Endothelial cell of umbilical vein (primary cell): ENCODE data around the gene DCHS2. TPM values are rescaled to one million over a fixed set of nuclear protein-coding genes. Genes with fewer than 3 reads are reported as not detected.

Source experiments
- BruUV-seq: library from RNA; stranded (reverse); fragments of 400-500 nt; replicated peaks from 2 replicates; lab custom pipeline; 2021; lab: Mats Ljungman, UMichigan
- CTCF ChIA-PET: fragments of 300-600, 350-600 bp; sonication (Branson Sonifier 250); formaldehyde crosslinking; loops from one replicate; lab custom pipeline; 2021; ENCODE audit warnings: antibody characterized with exemption, inconsistent platforms; lab: Charles Lee
- POLR2A ChIA-PET: fragments of 300-600, 350-600 bp; sonication (Branson Sonifier 250); formaldehyde crosslinking; loops from one replicate; lab custom pipeline; 2021; ENCODE audit warnings: antibody characterized with exemption, inconsistent platforms; lab: Charles Lee
- DNase-seq: peaks from one replicate; pipeline ENCODE4 v3.0.0-alpha.2; 2011; ENCODE audit warnings: low read depth, low spot score
- FAIRE-seq: peaks from 2 replicates; lab custom pipeline; 2011; peaks lifted over from hg19 to GRCh38; lab: Jason Lieb, UNC
- H2AFZ ChIP-seq: 2 replicates; pipeline ENCODE4 v1.6.0; 2012; ENCODE audit warnings: low read depth, low read length, control low read depth, inconsistent platforms
- H3K27ac ChIP-seq: 2 replicates; pipeline ENCODE4 v1.5.1; 2011; ENCODE audit warnings: low read depth, mild to moderate bottlenecking, control low read depth, low read length, moderate library complexity; ENCODE audit not compliant: insufficient read depth
- H3K27me3 ChIP-seq, 2 experiments: 2 replicates each; pipeline versions ENCODE4 v1.6.0 to v1.6.1; 2011; ENCODE audit warnings: low read length in 2 of 2, mixed read lengths in 1 of 2; ENCODE audit not compliant: control insufficient read depth in 2 of 2, insufficient read depth in 2 of 2
- H3K36me3 ChIP-seq, 2 experiments: 2 replicates in 1 of 2; 3 replicates in 1 of 2; pipeline ENCODE4 v1.5.1; 2011; ENCODE audit warnings: low read length in 2 of 2, mild to moderate bottlenecking in 1 of 2, moderate library complexity in 1 of 2; ENCODE audit not compliant: control insufficient read depth in 2 of 2, insufficient read depth in 2 of 2; ENCODE audit errors: extremely low read depth in 1 of 2
- H3K4me1 ChIP-seq: 3 replicates; pipeline ENCODE4 v1.5.1; 2011; ENCODE audit warnings: mild to moderate bottlenecking, low read length; ENCODE audit not compliant: control insufficient read depth, insufficient read depth; ENCODE audit errors: extremely low read depth
- H3K4me2 ChIP-seq: 2 replicates; pipeline ENCODE4 v1.6.1; 2011; ENCODE audit warnings: low read length, control low read depth, mixed read lengths; ENCODE audit not compliant: insufficient read depth
- H3K4me3 ChIP-seq, 3 experiments: fragments of 200-600 bp in 1 of 3; sonication (generic), shearing (Covaris generic) in 1 of 3; replicated peaks in 1 of 3; 2 replicates each; pipeline ENCODE4 v1.5.1; 2011 to 2016; ENCODE audit warnings: control low read depth in 3 of 3, low read length in 3 of 3, mild to moderate bottlenecking in 2 of 3, inconsistent platforms in 1 of 3, low read depth in 1 of 3, moderate library complexity in 1 of 3; ENCODE audit not compliant: insufficient read depth in 1 of 3
- H3K79me2 ChIP-seq: 2 replicates; pipeline ENCODE4 v1.6.0; 2012; ENCODE audit warnings: low read length, inconsistent platforms; ENCODE audit not compliant: control insufficient read depth, insufficient read depth
- H3K9ac ChIP-seq: replicated peaks from 2 replicates; pipeline ENCODE3; 2011; ENCODE audit warnings: low read length, control low read depth; ENCODE audit not compliant: insufficient read depth; ENCODE audit errors: extremely low read depth
- H3K9me1 ChIP-seq: replicated peaks from 3 replicates; pipeline ENCODE4 v1.6.0; 2011; ENCODE audit warnings: mild to moderate bottlenecking, low read length; ENCODE audit not compliant: control insufficient read depth, insufficient read depth; ENCODE audit errors: extremely low read depth
- H3K9me3 ChIP-seq: replicated peaks from 2 replicates; pipeline ENCODE4 v1.5.1; 2012; ENCODE audit warnings: low read length, inconsistent platforms; ENCODE audit not compliant: control insufficient read depth, insufficient read depth
- H4K20me1 ChIP-seq: replicated peaks from 2 replicates; pipeline ENCODE3; 2011; ENCODE audit warnings: mild to moderate bottlenecking, low read length; ENCODE audit not compliant: control insufficient read depth, insufficient read depth; ENCODE audit errors: extremely low read depth
- EZH2 ChIP-seq: IDR thresholded peaks from 2 replicates; pipeline ENCODE4 v1.6.1; 2012; ENCODE audit warnings: borderline replicate concordance, low read depth, mild to moderate bottlenecking, moderate library complexity, low read length, inconsistent platforms; ENCODE audit not compliant: severe bottlenecking
- FOS ChIP-seq: IDR thresholded peaks from 2 replicates; pipeline ENCODE4 v1.6.1; 2011; ENCODE audit warnings: mild to moderate bottlenecking, low read length, moderate library complexity, borderline replicate concordance; ENCODE audit not compliant: insufficient read depth
- GATA2 ChIP-seq: IDR thresholded peaks from 2 replicates; pipeline ENCODE4 v1.7.0; 2011; ENCODE audit warnings: low read depth, mild to moderate bottlenecking, moderate library complexity, mixed read lengths, low read length; ENCODE audit not compliant: insufficient read length, insufficient read depth
- JUN ChIP-seq: IDR thresholded peaks from 2 replicates; pipeline ENCODE4 v1.6.1; 2011; ENCODE audit warnings: borderline replicate concordance, low read depth; ENCODE audit not compliant: insufficient read length, insufficient read depth
- MYC ChIP-seq: IDR thresholded peaks from one replicate; pipeline ENCODE4 v1.6.1; 2011; ENCODE audit warnings: mild to moderate bottlenecking, low read depth, low read length
- POLR2A ChIP-seq: IDR thresholded peaks from 2 replicates; pipeline ENCODE4 v1.6.1; 2012; ENCODE audit warnings: low read depth, mild to moderate bottlenecking, control low read depth, low read length
- POLR2AphosphoS5 ChIP-seq: IDR thresholded peaks from 2 replicates; pipeline ENCODE4 v1.6.1; 2012; ENCODE audit warnings: low read depth, mild to moderate bottlenecking, control low read depth, low read length, moderate library complexity; ENCODE audit not compliant: insufficient read depth
- dilution Hi-C: fragments of 300-500 bp; cut with MboI; formaldehyde crosslinking; loops from one replicate; pipeline ENCODE4 v1.15.0; 2019; ENCODE audit warnings: low sequenced_read_pairs; ENCODE audit not compliant: extremely low pct_ligation_motif_present
- intact Hi-C: fragments of 100-400 bp; cut with micrococcal nuclease; formaldehyde crosslinking; loops from one replicate; pipeline ENCODE4 v1.10.0; 2022
- polyA plus RNA-seq, 4 experiments: library from polyadenylated mRNA; depleted of rRNA in 3 of 4; stranded (reverse) in 3 of 4; unstranded in 1 of 4; fragments of >200 nt; gene quantifications; 2 replicates each; pipeline versions ENCODE4 v1.2.1 to v1.2.3, GENCODE V29; 2011 to 2012; ENCODE audit warnings: missing spikeins in 1 of 4
- total RNA-seq: library from RNA; stranded (reverse); gene quantifications from 2 replicates; pipeline ENCODE4 v1.2.3, GENCODE V29; 2021
- TF ChIP-seq, protein P1 (sequence below), 2 donors: IDR thresholded peaks; 1 replicate in 1 of 2; 2 replicates in 1 of 2; pipeline ENCODE4 v1.5.1; 2011; ENCODE audit warnings: low read length in 2 of 2, mild to moderate bottlenecking in 2 of 2, moderate library complexity in 2 of 2, control low read depth in 1 of 2, inconsistent platforms in 1 of 2, low read depth in 1 of 2; ENCODE audit not compliant: insufficient read depth in 1 of 2; ENCODE audit errors: extremely low read depth in 1 of 2
- TF ChIP-seq, protein P2 (sequence below): IDR thresholded peaks from 2 replicates; pipeline ENCODE4 v1.6.1; 2011; ENCODE audit not compliant: insufficient read depth, insufficient read length

DCHS2 gene
- total and polyA plus RNA-seq, 2 donors (not counting 3 experiments of a cell fraction or from before 2014, with no cell fraction given) = not detected

DNA sequence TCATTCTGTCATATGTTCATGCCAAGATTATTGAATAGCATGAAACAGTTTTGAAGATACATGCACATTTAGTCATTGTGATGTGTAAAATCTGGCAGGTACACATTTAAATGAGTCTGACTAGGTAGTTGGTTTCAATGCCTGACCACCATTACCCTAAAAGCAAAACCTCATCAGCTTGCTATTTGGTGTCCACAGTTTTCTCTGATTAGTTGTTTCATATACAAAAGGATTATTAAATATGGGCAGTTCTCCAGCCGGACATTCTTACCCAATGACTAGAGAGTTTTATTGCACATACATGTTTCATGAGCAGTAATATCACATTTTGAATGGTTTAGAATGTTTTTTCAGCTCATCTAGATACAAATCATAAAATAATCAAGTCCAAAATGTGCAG is 23.7 kb downstream of the DCHS2 start:
- no peak overlapping the region for H3K4me3 ChIP-seq
- no peaks in the 10 kb centered on the region for H3K27me3 ChIP-seq
- TF ChIP-seq FOS (no peak), MYC (no peak), JUN (no peak), GATA2 (no peak), EZH2 (no peak), POLR2AphosphoS5 (no peak), POLR2A (no peak)
- TF ChIP-seq, protein P1, sequence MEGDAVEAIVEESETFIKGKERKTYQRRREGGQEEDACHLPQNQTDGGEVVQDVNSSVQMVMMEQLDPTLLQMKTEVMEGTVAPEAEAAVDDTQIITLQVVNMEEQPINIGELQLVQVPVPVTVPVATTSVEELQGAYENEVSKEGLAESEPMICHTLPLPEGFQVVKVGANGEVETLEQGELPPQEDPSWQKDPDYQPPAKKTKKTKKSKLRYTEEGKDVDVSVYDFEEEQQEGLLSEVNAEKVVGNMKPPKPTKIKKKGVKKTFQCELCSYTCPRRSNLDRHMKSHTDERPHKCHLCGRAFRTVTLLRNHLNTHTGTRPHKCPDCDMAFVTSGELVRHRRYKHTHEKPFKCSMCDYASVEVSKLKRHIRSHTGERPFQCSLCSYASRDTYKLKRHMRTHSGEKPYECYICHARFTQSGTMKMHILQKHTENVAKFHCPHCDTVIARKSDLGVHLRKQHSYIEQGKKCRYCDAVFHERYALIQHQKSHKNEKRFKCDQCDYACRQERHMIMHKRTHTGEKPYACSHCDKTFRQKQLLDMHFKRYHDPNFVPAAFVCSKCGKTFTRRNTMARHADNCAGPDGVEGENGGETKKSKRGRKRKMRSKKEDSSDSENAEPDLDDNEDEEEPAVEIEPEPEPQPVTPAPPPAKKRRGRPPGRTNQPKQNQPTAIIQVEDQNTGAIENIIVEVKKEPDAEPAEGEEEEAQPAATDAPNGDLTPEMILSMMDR (IDR thresholded peaks at IDR 0.05; ENCODE audit: extremely low read depth in 1 of 2, insufficient read depth in 1 of 2, low read depth in 1 of 2, low read length in 2 of 2) = no peak
- TF ChIP-seq, protein P2, sequence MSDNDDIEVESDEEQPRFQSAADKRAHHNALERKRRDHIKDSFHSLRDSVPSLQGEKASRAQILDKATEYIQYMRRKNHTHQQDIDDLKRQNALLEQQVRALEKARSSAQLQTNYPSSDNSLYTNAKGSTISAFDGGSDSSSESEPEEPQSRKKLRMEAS = no peak
- H4K20me1 ChIP-seq = no peaks in the 10 kb centered on the region
- CTCF ChIA-PET = no interaction called here
- DNase-seq = no peak
- no peak overlapping the region for H3K4me2 ChIP-seq
- no peaks in the 10 kb centered on the region for H3K36me3 ChIP-seq
- H3K27ac ChIP-seq = no peak overlapping the region
- dilution Hi-C loops = no loop called here
- H3K79me2 ChIP-seq = no peaks in the 10 kb centered on the region
- no TSS peak for BruUV-seq
- no peak for FAIRE-seq
- no peak overlapping the region for H2AFZ ChIP-seq
- POLR2A ChIA-PET = no interaction called here
- no peaks in the 10 kb centered on the region for H3K9me3 ChIP-seq
- no peaks in the 10 kb centered on the region for H3K9me1 ChIP-seq
- H3K9ac ChIP-seq = no peak overlapping the region
- H3K4me1 ChIP-seq = no peaks in the 10 kb centered on the region
- intact Hi-C loops = no loop called here
